Measurements from ENCODE around the gene NDNF.

The NDNF gene

GRCh38 chr4:121072224-121073003 lies at the start of gene NDNF:
Gene NDNF, minus strand, starts transcription at chr4:121072535. Its CDS starts 26,698 bp downstream, at chr4:121045837.
- no peak for DNase-seq (ENCODE audit: low read depth)

GRCh38 chr4:121119715-121120114 lies 47.4 kb upstream of the NDNF start:
- no peak for DNase-seq (ENCODE audit: low read depth)

GRCh38 chr4:121118344-121118743 lies 46.0 kb upstream of the NDNF start:
- DNase-seq (ENCODE audit: low read depth), result no peak

- no peak for DNase-seq (ENCODE audit: low read depth)
These were observed 42.4 kb upstream of the NDNF start for GRCh38 chr4:121114756-121115155.

GRCh38 chr4:121112530-121112929 lies 40.2 kb upstream of the NDNF start:
- no peak for DNase-seq (ENCODE audit: low read depth)

- DNase-seq (ENCODE audit: low read depth), result no peak
These were observed 36.2 kb upstream of the NDNF start for GRCh38 chr4:121108557-121108956.

- DNase-seq (ENCODE audit: low read depth), result no peak
These were observed 35.2 kb upstream of the NDNF start for GRCh38 chr4:121107507-121107906.

GRCh38 chr4:121100093-121100775 lies 27.9 kb upstream of the NDNF start:
- DNase-seq (ENCODE audit: low read depth), result no peak

GRCh38 chr4:121098266-121098665 lies 25.9 kb upstream of the NDNF start:
- DNase-seq (ENCODE audit: low read depth), result no peak

- no peak for DNase-seq (ENCODE audit: low read depth)
These were observed 24.3 kb upstream of the NDNF start for GRCh38 chr4:121096629-121097028.

- no peak for DNase-seq (ENCODE audit: low read depth)
These were observed 23.9 kb upstream of the NDNF start for GRCh38 chr4:121096191-121096590.

GRCh38 chr4:121094297-121094966 lies 22.1 kb upstream of the NDNF start:
- DNase-seq (ENCODE audit: low read depth), result no peak

GRCh38 chr4:121093261-121093660 lies 20.9 kb upstream of the NDNF start:
- DNase-seq (ENCODE audit: low read depth), result no peak

- no peak for DNase-seq (ENCODE audit: low read depth)
These were observed 19.6 kb upstream of the NDNF start for GRCh38 chr4:121091941-121092340.

- DNase-seq (ENCODE audit: low read depth), result no peak
These were observed 16.5 kb upstream of the NDNF start for GRCh38 chr4:121088867-121089266.

GRCh38 chr4:121079376-121079775 lies 7.0 kb upstream of the NDNF start:
- DNase-seq (ENCODE audit: low read depth), result no peak

- no peak for DNase-seq (ENCODE audit: low read depth)
These were observed 5.2 kb upstream of the NDNF start for GRCh38 chr4:121077496-121077895.

GRCh38 chr4:121076416-121076815 lies 4.1 kb upstream of the NDNF start:
- DNase-seq (ENCODE audit: low read depth), result no peak

GRCh38 chr4:121073672-121074381 lies 1.5 kb upstream of the NDNF start:
- no peak for DNase-seq (ENCODE audit: low read depth)

- no peak for DNase-seq (ENCODE audit: low read depth)
These were observed 685 bp upstream of the NDNF start for GRCh38 chr4:121073004-121073435.

GRCh38 chr4:121071640-121072223 lies 603 bp downstream of the NDNF start:
- no peak for DNase-seq (ENCODE audit: low read depth)

Measured in HS-27A (cell line).